Kidney tubule cell (primary cell): ENCODE data around the gene CUEDC2.

ENCODE experiments used
- DNase-seq: peaks from one replicate; pipeline ENCODE4 v3.0.0-alpha.2; 2018; ENCODE audit warnings: low spot score

The CUEDC2 gene, protein sequence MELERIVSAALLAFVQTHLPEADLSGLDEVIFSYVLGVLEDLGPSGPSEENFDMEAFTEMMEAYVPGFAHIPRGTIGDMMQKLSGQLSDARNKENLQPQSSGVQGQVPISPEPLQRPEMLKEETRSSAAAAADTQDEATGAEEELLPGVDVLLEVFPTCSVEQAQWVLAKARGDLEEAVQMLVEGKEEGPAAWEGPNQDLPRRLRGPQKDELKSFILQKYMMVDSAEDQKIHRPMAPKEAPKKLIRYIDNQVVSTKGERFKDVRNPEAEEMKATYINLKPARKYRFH

DNA sequence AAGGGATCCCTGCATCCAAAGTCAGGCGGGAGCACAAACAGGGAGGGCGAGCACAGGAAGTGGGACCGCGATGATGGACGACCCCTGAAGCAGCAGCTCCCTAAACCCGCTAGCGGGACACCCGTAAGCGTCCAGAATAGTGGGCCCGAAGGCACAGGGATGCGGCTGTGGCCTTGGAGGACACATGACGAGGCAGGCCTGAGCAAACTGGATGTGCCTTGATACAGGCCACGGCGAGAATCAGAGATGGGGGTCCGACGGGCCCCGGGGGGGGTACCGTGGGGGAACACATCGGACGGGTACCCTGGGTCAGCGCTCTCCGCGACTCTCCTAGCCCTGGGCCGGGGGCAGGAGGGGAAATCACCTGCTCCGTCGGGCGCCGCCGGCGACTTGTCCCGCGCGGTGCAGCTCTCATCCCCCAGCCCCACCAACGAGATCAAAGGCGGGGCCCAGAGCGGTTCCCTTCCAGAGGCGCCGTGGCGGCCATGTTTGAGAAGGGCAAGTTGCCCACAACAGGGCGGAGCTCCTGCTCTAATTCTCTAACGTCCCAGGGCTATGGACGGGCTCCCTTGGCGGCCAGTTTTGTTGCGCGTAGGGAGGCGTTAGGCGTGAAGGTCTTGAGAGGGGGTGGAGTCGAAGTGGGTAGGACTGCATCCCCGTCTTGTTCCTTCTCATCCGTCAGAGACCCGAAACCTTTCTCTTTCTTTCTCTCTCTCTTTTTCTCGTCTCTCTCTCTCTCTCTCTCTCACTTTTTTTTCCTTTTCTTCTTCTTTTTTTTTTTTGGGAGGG lies at the start of gene CUEDC2:
Gene CUEDC2 (minus strand): TSS at position 413 of the 789 bp plus-strand sequence. CDS start 7,386 bp downstream, outside the sequence.
- DNase-seq = peak; percentile 96

DNA sequence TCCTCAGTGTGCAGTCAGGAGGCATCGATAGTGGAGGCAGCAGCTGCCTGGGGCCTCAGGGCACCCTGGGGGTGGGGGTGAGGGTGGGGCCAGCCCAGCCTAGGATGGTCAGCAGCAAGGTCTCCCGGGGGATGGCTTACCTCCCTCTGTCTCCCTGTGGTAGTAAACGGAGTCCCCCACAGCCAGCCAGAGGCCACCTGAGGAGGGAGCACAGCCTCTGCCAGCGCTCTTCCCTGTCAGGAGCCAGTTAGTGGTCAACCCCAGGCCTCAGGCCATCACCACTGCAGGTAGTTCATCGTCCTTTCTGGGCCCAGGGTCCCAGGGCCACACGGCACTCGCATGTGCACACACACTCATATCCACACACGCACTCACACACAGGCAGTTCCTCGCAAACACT lies 48.0 kb upstream of the CUEDC2 start:
- no peak for DNase-seq

DNA sequence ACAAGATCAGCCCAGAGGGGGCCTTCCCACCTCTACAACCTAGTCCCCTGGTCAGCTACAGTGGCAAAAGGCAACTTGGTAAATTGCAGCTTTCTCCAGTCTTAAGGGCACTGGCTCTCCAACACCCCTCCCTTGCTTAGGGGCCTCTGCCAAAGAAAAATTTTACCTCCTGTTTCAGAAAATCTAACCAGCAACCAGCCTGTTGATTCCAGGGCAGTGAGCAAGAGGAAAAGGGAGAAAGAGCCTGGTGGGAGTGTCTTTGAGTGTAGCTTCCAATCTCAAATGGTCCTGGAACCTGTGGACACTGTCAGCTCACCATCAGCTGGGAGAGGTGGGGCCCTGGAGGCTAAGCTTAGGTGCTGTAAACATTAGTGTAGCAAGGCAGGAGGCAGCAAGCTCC lies 47.3 kb upstream of the CUEDC2 start:
- DNase-seq = no peak

DNA sequence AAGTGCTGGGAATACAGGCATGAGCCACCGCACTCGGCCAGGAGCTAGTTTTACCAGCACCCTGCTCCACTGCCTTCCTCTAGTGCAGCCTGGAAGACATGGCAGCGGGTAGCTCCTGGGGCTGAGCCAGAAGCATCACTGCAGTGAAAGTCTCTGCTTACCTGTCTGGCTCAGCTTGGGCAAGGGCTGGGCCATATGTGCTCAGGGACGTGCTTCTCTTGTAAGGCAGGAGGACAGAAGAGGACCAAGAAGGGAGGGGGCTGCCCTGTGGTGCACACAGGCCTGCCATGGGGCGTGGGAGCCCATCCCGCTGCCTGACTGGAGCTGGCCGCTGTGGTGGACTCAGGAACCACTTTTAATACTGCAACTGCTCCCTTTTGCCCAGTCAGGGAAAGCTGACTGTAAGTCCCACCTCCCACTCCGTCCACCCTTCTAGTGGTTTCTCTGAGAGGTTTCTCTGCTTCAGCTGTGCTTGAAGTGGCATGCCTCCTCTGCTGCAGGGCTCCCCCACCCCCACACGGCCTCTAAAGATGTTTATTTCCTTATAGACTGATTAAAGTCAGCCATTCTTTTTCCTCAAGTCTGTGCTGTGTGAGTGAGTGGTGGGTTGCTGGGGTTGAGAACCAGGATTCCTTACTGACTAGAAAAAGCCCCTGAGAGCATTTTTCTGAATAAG lies 44.2 kb upstream of the CUEDC2 start:
- no peak for DNase-seq

DNA sequence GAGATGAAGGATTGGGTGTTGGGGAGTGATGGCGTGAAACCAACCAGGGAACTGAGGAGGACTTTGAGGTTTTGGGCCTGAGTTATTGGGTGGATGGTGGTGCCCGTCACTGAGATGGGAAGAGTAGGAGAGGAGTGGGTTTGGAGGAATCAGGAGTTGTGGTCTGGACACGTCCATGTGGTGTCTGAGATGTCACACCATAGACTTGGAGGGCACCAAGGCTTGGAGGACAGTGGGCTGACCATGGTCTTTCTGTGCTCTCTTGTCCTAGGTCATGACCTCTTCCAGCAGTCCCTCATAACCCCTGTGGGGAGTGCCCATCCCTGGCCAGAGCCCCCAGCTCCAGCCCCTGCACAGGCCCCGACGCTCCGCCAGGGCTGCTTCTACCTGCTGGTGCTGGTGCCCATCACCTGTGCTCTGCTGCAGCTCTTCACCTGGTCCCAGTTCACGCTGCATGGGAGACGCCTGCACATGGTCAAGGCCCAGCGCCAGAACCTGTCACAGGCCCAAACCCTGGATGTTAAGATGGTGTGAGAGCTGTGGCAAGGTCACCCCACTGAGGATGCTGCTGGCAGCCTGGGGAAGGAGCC lies 43.2 kb upstream of the CUEDC2 start:
- DNase-seq = no peak

DNA sequence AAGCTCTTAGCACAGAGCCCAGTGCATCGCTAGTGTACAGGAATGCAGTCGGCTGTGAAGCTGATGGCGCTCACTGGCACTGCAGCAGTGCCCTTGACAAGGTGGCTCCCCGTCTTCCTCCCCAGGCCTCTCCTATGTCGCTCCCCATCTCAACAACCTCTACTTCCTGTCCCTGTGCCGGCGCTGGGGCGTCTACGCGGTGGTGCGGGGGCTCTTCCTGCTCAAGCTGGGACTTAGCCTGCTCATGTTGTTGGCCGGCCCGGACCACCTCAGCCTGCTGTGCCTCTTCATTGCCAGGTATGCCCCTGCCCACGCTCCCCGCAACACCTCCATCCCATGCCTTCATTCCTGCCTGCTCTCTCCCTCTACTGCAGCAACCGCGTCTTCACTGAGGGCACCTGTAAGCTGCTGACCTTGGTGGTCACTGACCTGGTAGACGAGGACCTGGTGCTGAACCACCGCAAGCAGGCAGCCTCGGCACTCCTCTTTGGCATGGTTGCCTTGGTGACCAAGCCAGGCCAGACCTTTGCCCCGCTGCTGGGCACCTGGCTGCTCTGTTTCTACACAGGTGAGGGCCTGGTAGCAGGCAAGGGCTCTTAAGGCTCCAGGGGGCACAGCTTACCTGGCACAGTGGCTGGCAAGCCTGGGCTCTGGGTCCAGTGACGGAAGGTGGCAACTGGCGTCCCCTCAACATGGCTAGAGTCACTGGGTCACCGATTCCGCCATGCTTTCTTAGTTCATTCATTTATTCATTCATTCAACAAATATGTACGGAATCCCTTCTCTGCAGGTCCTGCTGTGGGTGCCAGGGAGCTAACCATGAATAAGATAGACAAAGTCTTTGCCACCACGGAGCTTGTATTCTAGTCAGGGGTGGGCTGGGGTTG lies 41.3 kb upstream of the CUEDC2 start:
- DNase-seq = no peak

DNA sequence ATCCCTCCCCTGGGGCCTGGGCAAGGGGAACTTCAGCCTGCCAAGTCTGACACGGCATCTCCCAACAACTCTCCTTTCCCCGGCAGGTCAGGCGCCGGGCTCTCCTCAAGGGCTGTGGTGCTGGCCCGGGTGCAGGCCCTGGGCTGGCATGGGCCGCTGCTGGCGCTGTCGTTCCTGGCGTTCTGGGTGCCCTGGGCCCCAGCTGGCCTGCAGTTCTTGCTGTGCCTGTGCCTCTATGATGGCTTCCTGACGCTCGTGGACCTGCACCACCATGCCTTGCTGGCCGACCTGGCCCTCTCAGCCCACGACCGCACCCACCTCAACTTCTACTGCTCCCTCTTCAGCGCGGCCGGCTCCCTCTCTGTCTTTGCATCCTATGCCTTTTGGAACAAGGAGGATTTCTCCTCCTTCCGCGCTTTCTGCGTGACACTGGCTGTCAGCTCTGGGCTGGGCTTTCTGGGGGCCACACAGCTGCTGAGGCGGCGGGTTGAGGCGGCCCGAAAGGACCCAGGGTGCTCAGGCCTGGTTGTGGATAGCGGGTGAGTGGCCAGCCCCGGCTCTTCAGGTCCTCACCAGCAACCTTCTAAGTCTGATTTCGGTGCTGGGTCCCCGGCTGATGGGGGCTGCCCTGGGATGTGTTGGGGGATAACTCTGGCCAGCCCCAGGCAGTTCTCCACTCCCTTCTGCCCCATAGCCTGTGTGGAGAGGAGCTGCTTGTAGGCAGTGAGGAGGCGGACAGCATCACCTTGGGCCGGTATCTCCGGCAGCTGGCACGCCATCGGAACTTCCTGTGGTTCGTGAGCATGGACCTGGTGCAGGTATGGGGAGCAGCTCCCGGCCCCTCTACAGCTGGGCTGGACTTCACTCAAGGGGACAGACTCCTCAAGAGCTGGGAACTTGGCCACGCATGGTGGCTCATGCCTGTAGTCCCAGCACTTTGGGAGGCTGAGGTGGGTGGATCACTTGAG lies 38.5 kb upstream of the CUEDC2 start:
- DNase-seq = no peak

DNA sequence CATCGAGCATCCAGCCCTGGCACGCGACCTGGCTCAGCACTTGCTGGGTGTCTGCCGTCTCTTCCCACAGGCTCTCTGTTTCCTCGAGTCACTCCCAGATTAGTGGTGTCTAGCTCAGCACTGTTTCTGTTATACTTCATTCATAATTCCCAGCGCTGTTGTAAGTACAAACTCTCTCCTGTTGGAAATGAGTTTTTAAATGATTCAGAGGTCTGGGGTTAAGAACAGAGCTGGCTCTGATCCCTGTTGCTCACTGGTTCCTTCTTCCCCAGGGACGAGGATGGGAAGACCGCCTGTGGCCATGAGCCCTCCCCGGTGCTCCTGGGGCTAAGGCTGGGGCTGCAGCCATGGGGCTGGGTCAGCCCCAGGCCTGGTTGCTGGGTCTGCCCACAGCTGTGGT lies 36.3 kb upstream of the CUEDC2 start:
- no peak for DNase-seq

DNA sequence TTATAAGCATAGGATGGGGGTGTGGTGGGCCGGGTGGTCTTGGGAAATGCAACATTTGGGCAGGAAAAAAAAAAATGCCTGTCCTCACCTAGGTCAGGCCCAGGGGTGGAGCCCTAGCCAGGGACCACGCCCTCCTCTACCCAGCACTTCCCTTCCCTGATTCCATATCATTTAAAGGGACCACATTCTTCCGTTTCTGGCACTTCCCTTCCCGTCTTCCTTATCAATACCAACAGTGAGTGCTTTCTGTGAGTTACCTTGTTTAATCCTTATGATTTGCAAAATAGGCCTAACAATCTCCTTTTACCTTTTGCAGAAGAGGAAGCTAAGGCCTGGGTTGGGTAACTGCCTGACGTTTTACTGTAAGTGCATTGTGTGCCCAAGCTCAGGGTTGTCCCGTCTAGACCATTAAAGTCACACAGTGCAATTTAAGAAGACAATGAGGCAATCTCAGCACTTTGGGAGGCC lies 35.6 kb upstream of the CUEDC2 start:
- no peak for DNase-seq

DNA sequence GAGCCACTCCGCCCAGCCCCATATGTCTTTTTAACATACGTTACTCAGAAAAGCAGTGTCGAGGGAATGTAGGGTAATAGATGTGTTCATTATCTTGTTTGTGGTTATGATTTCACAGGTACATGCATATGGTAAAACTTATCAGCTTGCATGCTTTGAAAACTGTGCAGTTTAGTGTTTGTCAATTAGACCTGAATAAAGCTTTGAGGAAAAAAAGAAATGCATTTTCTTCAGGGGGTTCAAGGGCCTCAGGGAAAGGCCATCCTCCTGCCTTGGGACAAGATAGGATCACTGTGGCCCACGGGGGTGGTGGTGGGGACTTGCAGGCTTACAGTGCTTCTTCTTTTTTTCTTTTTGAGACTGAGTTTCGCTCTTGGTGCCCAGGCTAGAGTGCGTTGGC lies 34.9 kb upstream of the CUEDC2 start:
- no peak for DNase-seq

DNA sequence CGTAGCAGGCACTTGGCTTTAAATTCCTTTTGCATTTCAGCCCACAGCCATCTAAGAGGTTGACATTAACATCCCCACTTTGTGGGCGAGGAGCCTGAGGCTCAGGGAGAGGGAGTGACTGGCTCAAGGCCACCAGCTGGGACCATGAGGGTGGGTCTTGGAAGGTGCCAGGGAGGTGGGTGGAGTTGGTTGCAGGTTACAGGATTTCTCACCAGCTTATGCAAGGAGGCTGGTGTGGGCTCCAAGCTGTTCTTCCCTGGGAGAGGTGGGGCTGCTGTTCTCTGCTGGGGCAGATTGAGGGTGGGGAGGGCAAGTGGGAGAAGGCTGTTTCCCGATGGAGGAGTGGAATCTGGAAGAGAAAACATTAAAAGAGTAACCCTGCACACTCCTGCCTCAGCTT lies 33.1 kb upstream of the CUEDC2 start:
- no peak for DNase-seq

DNA sequence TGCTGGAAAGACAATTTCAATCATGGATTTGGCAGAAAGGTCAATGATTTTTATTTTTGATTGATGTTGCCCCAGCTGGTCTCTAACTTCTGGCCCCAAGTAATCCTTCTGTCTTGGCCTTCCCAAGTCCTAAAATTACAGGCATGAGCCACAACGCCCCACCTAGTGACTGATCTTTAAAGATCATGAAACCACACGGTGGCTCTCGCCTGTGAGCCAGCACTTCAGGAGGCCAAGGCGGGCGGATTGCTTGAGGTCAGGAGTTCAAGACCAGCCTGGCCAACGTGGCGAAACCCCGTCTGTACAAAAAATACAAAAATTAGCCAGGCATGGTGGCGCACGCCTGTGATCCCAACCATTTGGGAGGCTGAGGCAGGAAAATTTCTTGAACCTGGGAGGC lies 31.6 kb upstream of the CUEDC2 start:
- DNase-seq = no peak

DNA sequence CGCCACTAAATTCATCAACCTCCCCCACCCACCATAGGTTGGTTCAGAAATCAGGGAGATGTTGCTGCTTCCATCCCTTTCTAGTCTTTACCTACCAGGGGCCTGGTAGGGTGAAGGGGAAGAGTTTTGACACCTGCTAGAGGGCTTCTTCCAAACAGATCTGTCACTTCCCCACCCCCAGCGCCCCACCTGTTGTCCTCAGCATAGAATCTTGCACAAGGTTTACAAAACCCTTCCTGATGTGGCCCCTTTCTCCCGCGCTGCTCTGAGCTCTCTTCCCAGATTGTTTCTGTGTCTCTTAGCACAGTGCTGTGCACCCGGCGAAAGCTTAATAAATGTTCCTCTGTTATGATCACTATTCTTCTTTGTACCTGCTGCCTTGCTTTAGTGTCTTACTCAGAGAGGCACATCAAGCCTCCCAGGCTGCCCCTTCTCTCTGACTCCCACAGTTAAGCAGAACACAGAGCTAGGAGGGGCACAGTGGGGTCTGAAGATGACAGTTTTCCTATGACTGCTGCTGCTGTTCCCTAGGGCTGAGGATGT lies 30.2 kb upstream of the CUEDC2 start:
- no peak for DNase-seq

DNA sequence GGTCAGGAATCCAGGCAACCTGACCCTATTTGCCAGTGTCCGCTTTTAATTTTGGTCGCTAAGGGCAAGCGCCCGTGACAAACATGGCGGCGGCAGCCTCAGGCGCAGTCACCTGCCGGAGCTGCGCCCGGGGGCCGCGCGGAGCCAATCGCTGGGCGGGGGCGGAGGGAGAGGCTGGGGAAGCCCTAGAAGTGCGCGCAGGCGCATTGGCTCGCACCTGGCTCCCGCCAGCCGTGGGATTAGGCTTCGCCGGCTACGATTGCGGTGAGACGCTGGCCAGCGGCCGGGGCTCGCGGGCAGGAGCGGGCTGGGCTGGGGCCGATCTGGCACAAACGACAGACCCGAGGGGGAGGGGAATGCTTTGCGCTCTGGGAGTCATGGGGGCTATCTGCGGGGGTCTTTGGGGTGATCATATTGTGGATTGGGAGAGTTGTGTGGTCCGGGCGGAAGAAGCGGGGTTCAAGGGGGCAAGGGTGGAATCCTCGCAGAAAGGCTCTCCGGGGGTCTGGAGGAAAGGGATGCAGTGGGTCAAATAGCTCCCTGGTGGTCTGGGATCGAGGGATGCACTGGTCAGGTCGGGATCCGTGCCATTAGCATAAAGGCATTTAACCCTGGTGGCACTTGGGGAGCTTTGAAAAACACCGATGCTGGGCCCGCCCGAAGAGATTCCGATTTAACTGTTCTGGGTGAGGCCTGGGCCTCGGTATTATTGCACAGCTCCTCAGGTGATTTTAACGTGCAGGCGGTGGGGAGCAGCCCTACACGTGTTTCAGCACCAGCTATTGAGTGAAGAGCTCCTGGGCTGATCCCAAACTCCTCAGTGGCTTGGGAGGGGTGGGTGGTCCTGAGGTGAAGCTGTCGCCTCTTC lies 29.0 kb upstream of the CUEDC2 start:
- peak; percentile 92 for DNase-seq

DNA sequence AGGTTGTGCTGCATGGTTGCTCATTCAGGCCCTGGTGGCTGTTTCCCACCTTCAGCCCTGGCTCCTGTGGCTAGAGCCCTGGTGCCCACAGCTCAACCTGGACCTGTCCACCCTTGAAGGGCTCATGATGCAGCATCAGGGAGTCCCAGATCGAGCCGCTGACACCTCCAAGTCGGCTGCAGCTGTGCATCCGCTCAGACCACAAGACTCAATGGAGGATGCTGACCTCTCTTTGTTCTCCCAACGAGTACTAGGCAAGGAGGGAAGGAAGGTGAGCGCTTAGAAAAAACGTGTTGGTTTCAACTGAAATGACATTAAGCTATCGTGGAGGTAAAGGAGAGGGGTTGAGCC lies 28.4 kb upstream of the CUEDC2 start:
- DNase-seq = no peak

DNA sequence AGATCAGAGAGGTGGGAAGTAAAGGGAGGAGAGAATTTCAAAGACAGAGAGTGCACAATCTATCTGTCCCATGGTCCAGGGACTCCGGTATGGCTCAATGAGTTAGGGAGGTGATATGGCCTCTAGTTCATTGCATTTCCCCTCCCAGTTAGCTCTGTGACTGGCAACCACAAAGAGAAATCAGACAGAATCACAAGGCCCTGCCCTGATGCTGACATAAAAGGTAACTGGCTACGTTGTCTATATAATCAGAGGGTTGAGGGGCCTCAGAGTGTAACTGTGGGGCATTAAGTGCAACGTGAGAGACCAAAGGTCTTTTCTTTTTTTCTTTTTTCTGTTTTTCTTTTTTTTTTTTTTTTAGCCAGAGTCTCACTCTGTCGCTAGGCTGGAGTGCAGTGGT lies 26.3 kb upstream of the CUEDC2 start:
- no peak for DNase-seq

DNA sequence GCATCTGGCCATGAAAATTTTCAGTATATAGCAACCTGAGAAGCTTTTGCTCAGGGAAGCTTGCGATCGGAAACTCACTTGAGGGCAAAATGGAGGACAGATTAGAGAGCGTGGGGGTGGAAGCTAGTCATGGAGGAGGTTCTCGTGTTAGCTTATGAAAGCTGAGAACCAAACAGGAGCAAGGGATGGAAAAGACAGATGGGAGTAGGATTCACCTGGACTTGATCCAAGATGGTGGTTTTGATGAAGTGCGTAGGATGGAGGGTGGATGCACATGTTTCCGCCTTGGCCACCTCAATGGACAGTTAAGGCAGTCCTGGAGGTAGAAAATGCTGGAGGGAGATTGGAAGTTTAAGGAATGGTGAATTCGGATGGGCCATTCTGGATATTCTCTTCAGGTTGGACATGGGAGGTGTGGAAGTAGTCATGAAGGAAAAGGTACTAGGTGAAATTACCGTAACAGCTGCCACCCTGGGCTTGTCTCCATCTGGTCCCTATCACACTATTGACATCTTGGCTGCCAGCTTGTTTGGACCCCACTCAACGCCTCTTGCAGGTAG lies 25.3 kb upstream of the CUEDC2 start:
- DNase-seq = no peak

DNA sequence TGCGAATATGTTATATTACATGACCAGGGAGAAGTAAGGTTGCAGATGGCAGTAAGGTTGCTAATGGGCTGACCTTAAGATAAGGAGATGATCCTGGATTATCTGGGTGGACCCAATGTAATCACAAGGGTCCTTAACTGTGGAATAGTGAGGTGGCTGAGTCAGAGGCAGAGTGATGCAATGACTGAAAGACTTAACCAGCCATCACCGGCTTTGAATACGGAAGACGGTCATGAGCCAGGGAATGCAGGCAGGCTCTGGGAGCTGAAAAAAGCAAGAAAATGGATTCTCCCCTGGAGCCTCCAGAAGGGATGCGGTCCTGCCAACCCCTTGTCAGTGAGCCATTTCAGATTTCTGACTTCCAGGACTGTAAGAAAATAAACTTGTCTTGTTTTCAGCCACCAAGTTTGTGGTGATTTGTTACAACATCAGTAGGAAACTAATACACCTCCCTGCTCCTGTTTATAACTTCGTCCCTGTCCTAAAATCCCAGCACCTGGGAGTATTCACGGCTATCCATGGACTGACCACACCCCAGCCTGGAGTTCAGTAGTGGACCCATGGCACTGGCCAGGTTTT lies 23.6 kb upstream of the CUEDC2 start:
- DNase-seq = peak; percentile 71
